H1 (cell line): ENCODE results near the gene IL1RAPL1. TPM values are rescaled to one million over a fixed set of nuclear protein-coding genes. Genes with fewer than 3 reads are reported as not detected.

Source experiments
- CREB1 ChIP-seq: IDR thresholded peaks from 2 replicates; pipeline ENCODE4 v1.6.1; 2012; ENCODE audit warnings: inconsistent platforms
- CTBP2 ChIP-seq: IDR thresholded peaks from 2 replicates; pipeline ENCODE4 v1.7.0; 2011; ENCODE audit warnings: borderline replicate concordance, mild to moderate bottlenecking, moderate library complexity, mixed read lengths, low read length; ENCODE audit not compliant: insufficient read depth, insufficient read length
- TBP ChIP-seq: IDR thresholded peaks from 2 replicates; pipeline ENCODE4 v1.6.1; 2011; ENCODE audit warnings: low read depth, low read length, improper control_type of control experiment
- polyA plus RNA-seq, 7 experiments: library from polyadenylated mRNA; depleted of rRNA in 3 of 7; stranded (reverse) in 5 of 7; unstranded in 2 of 7; fragments of >200 nt in 5 of 7; fragments of 200-250 nt in 2 of 7; gene quantifications; 1 replicate in 5 of 7; 2 replicates in 1 of 7; 4 replicates in 1 of 7; pipeline versions ENCODE4 v1.2.1 to v1.2.3, GENCODE V29; 2011 to 2013; ENCODE audit warnings: missing spikeins in 2 of 7, mixed read lengths in 2 of 7
- total RNA-seq: library from RNA; stranded (reverse); fragmentation: NEBNext Ultra II Directional; extraction: Animal tissue kit (Norgen Biotek cat#: 25700); gene quantifications from 2 replicates; pipeline ENCODE4 v1.2.1, GENCODE V29; 2021

Gene IL1RAPL1
- total and polyA plus RNA-seq, 2 of the 8 experiments (the other 6 are each of a cell fraction or from before 2014, with no cell fraction given): 0.11 to 0.35 TPM

DNA sequence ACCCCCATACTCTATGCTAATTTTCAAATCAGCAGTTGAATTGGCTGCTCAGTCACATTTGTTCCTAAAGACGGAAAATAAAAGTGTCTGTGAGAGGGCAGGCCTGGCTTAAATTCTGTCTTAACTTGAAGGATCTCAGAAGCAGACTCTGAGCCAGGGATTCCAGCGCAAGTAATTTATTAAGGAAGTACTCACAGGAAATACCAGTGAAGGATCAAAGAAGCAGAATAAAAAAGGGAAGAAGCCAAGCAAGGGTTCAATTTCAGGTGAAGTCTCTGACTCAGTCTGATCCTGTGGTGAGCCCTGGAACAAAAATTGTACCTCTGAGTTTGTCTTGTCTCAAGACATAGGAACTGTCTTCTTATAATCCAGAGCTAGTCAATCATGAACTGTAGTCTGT lies 52.2 kb downstream of the IL1RAPL1 start (continued):
- no peak for TF ChIP-seq CTBP2
- TF ChIP-seq TBP: no peak
- TF ChIP-seq CREB1: no peak
- TF ChIP-seq, all 59 proteins: peak for 0
